HG02981 (cell line): ENCODE results near the gene SPINK4.
A peak's percentile ranks its signal among the peaks of the same experiment; 100 is the strongest.

Experiments
- ATAC-seq: cut with Tn5 transposase; IDR thresholded peaks from one replicate; pipeline ENCODE4 v1.9.1; 2021; ENCODE audit warnings: mild to moderate bottlenecking, moderate library complexity; ENCODE audit not compliant: unreplicated experiment

Gene SPINK4

GRCh38 chr9:33239921-33240320 is at the start of gene SPINK4:
TSS of gene SPINK4 (plus strand) at chr9:33240167. CDS start at chr9:33240209, 42 bp downstream.
- ATAC-seq, result no peak

GRCh38 chr9:33192493-33193255 is 47.3 kb upstream of the SPINK4 start:
- no peak for ATAC-seq

- ATAC-seq, result no peak
These were observed 46.1 kb upstream of the SPINK4 start for GRCh38 chr9:33193818-33194217.

- no peak for ATAC-seq
These were observed 43.2 kb upstream of the SPINK4 start for GRCh38 chr9:33196736-33197135.

- ATAC-seq, result no peak
These were observed 42.5 kb upstream of the SPINK4 start for GRCh38 chr9:33197279-33198152.

GRCh38 chr9:33198165-33198564 is 41.8 kb upstream of the SPINK4 start:
- no peak for ATAC-seq

- ATAC-seq, result peak; percentile 33
These were observed 37.9 kb upstream of the SPINK4 start for GRCh38 chr9:33202018-33202417.

GRCh38 chr9:33202552-33203201 is 37.3 kb upstream of the SPINK4 start:
- ATAC-seq, result peak; percentile 99

GRCh38 chr9:33209394-33209793 is 30.6 kb upstream of the SPINK4 start:
- no peak for ATAC-seq

GRCh38 chr9:33210006-33210715 is 29.8 kb upstream of the SPINK4 start:
- ATAC-seq, result no peak

GRCh38 chr9:33211695-33212393 is 28.1 kb upstream of the SPINK4 start:
- no peak for ATAC-seq

- ATAC-seq, result no peak
These were observed 19.0 kb upstream of the SPINK4 start for GRCh38 chr9:33220681-33221567.

GRCh38 chr9:33221568-33221884 is 18.4 kb upstream of the SPINK4 start:
- ATAC-seq, result no peak

GRCh38 chr9:33222031-33222430 is 17.9 kb upstream of the SPINK4 start:
- ATAC-seq, result no peak

- ATAC-seq, result no peak
These were observed 16.3 kb upstream of the SPINK4 start for GRCh38 chr9:33223696-33224095.

- no peak for ATAC-seq
These were observed 14.4 kb upstream of the SPINK4 start for GRCh38 chr9:33225319-33226147.

- no peak for ATAC-seq
These were observed 13.0 kb upstream of the SPINK4 start for GRCh38 chr9:33227008-33227398.

- ATAC-seq, result no peak
These were observed 12.2 kb upstream of the SPINK4 start for GRCh38 chr9:33227741-33228140.

- no peak for ATAC-seq
These were observed 11.4 kb upstream of the SPINK4 start for GRCh38 chr9:33228606-33229005.
